ENCODE results near the gene RAD9B. TPM values are rescaled to one million over a fixed set of nuclear protein-coding genes. Genes with fewer than 3 reads are reported as not detected.

Gene RAD9B
- total RNA-seq, 1 donor from 2014 or later = not detected

DNA sequence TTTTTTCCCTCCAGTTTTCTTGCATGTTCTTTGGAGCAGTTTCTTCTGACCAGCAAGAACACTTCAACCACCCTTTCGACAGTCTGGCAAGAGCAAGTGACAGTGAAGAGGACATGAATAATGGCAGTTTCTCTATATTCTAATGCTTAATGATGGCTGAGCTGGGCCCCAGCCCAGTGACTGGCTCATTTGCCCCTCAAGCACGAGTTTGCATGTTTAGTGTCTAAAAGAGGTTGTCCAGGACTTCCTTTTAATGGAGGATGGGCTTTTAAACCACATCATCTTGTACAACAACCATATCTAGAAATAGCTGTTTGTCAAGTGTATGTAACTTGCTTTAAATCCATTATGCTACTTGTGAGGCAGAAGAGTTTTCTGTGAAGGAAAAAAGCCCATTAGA is 28.4 kb downstream of the RAD9B start:
- no peak overlapping the region for H3K4me3 ChIP-seq (ENCODE audit: low read depth, low read length)
- no peak for TF ChIP-seq CTCF (conservative IDR thresholded peaks at IDR 0.05; ENCODE audit: low read depth, low read length)
- DNase-seq (ENCODE audit: low read depth) = no peak

DNA sequence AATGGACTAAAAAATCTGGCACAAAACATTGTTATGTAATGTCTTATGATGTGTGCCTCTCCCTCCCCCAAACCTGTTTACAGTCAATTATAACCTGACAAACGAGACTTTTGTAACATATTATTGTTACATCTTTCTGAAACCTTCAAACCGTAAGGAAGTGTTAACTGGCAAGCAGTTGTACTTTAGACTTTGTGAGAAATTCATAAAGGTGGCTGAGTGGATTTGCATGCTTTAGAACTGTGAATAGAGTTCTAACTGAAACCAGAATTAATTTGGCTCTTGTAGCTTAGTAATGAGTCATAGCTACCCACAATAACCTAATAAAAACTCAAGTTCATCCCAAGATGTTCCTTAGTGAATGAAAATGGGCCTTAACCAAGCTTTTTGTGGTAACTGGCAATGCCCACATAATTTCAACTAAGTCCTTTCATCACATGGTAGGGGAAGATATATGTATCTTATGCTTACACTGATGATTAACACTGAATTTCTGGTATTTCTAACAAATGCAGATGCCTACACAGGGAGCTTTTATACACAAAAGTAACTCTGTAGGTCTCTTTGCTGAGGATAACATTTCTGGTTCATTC is 29.7 kb downstream of the RAD9B start:
- no peak overlapping the region for H3K4me3 ChIP-seq (ENCODE audit: low read depth, low read length)
- DNase-seq (ENCODE audit: low read depth) = no peak
- no peak for TF ChIP-seq CTCF (conservative IDR thresholded peaks at IDR 0.05; ENCODE audit: low read depth, low read length)

- TF ChIP-seq CTCF (conservative IDR thresholded peaks at IDR 0.05; ENCODE audit: low read depth, low read length) = no peak
Observed at GRCh38 chr12:110532644-110533043, 30.5 kb downstream of the RAD9B start.

DNA sequence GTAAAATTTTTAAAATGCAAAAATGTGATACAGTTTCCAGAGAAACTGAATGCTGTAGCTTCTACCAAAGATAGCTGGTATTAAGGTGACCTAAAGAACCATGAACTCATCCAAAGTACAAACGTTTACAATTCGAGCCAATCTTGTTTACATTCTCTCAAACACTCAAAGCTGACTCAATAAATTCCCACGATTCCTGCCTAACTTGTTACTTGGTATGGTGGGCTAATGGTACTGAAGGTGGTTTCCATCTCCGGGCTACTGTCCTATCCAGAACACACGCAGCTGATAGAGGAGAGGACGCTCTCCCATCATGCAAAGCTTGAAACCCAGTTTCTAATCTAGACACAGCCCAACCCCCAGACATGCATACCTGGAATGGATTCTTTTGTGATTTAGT is 31.5 kb downstream of the RAD9B start:
- no peak overlapping the region for H3K4me3 ChIP-seq (ENCODE audit: low read depth, low read length)
- no peak for DNase-seq (ENCODE audit: low read depth)

More at GRCh38 chr12:110532644-110533043, 30.5 kb downstream of the RAD9B start:
- H3K4me3 ChIP-seq (ENCODE audit: low read depth, low read length) = no peak overlapping the region
- DNase-seq (ENCODE audit: low read depth) = no peak

DNA sequence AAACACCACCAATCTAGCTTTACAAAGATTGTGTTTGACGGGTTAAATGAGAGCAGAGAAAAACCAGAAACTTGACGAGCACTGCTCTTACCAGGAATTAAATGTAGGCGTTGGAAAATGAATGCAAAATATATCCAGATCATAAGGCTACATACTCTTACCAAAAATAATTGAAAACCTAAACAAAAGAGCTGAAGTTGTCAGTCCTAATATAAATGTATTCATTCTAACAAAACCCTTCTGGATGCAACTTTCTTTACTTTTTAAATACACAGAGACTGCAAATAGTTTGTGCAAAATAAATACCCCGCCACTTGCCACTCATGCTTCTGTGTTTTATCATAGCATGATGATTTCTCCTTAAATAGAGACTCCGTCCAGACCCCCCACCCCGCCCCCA is 32.7 kb downstream of the RAD9B start:
- TF ChIP-seq CTCF (conservative IDR thresholded peaks at IDR 0.05; ENCODE audit: low read depth, low read length) = no peak
- no peak overlapping the region for H3K4me3 ChIP-seq (ENCODE audit: low read depth, low read length)
- no peak for DNase-seq (ENCODE audit: low read depth)

More for the DNA sequence above, 31.5 kb downstream of the RAD9B start:
- TF ChIP-seq CTCF (conservative IDR thresholded peaks at IDR 0.05; ENCODE audit: low read depth, low read length) = no peak

DNA sequence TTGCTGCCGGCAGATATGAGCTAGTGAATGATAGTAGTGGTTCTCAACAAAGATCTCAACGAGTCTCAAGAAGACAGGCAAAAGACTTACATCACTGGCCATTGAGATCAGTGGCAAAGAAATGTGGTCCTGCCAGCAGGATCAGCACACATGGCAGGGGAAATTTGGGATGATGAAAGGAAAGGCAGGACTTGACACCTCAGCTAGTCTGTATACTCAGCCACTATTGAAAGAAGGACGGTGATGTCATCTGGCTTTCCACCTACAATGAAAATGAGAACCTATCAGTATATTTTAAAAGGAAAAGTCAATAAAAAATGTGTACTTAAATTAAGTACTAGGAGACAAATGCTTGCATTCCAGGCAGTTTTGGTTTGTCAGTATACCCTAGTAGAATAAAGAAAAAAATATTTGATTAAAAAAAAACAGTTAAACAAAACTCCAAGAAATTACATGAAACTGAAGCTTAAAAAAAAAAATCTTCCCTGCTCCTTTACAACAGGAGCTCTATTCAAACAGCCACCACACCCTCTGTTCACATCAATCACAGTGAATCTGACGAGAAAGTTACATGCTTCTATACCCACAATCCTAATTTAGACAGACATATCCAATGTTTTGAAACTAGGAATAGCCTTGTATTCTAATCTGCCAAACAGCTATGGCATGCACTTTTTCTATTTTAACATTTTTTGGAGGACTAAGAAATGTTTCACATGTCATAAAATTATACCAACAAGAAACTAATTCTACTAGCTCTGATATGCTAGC is 34.9 kb downstream of the RAD9B start:
- no peak overlapping the region for H3K4me3 ChIP-seq (ENCODE audit: low read depth, low read length)
- no peak for DNase-seq (ENCODE audit: low read depth)
- TF ChIP-seq CTCF (conservative IDR thresholded peaks at IDR 0.05; ENCODE audit: low read depth, low read length) = no peak
